GM12874 (cell line): ENCODE measurements around the gene TIAM1.

Experiments
- TF ChIP-seq, protein P1 (sequence below): IDR thresholded peaks from 2 replicates; pipeline ENCODE4 v1.5.1; 2011; ENCODE audit warnings: low read depth, mild to moderate bottlenecking, control low read depth, low read length, moderate library complexity; ENCODE audit not compliant: insufficient read depth

The TIAM1 gene

GRCh38 chr21:31330144-31330483 is 13.9 kb downstream of the TIAM1 start:
- TF ChIP-seq, protein P1, sequence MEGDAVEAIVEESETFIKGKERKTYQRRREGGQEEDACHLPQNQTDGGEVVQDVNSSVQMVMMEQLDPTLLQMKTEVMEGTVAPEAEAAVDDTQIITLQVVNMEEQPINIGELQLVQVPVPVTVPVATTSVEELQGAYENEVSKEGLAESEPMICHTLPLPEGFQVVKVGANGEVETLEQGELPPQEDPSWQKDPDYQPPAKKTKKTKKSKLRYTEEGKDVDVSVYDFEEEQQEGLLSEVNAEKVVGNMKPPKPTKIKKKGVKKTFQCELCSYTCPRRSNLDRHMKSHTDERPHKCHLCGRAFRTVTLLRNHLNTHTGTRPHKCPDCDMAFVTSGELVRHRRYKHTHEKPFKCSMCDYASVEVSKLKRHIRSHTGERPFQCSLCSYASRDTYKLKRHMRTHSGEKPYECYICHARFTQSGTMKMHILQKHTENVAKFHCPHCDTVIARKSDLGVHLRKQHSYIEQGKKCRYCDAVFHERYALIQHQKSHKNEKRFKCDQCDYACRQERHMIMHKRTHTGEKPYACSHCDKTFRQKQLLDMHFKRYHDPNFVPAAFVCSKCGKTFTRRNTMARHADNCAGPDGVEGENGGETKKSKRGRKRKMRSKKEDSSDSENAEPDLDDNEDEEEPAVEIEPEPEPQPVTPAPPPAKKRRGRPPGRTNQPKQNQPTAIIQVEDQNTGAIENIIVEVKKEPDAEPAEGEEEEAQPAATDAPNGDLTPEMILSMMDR = no peak

DNA sequence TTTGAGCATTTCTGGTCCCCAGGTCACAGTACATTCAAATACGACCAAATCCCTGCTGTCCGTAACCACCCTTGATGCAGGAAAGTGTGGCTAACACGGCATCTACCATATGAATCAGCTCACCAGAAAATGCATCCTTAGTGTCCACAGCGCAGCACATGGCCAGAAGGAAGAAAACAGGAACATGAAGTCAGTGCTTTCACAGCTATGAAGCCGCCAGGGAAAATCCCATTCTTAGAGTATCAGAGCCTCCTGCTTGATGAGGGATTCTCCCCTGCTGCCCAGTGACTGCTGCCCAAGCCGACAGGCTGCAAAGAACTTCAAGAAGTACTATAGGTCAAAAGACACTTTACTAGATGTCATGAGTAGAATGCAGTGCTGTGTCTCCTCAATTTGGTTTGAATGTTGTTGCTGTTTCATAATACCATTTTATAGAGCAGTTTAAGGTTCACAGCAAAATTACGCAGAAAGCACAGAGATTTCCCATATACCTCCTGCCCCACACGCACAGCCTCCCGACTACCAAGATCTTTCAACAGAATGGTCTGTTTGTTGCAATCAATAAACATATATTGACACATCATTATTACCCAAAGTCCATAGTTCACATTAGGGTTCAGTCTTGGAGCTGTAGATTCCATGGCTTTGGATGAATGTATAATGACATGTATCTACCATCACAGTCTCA is 14.5 kb downstream of the TIAM1 start:
- TF ChIP-seq, protein P1 = no peak

GRCh38 chr21:31326522-31327242 is 17.4 kb downstream of the TIAM1 start:
- TF ChIP-seq, protein P1 = no peak

- TF ChIP-seq, protein P1 = no peak
Measured at GRCh38 chr21:31318971-31319370, 25.1 kb downstream of the TIAM1 start.

DNA sequence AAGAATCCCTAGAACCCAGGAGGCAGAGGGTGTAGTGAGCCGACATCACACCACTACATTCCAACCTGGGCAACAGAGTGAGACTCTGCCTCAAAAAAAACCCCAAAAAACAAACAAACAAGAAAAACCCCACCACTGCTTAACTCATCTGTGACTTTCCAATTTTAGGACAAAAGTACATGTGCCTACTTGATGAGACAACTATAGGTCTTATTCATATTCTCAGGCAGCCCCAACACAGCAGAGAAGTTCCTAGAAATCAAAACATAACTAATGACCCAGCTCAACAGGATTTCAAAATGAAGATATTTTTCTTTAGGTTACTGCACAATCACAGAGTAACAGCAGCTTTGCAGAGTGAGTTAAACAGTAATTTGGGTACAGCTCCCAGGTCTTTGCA is 26.4 kb downstream of the TIAM1 start:
- TF ChIP-seq, protein P1 = no peak

DNA sequence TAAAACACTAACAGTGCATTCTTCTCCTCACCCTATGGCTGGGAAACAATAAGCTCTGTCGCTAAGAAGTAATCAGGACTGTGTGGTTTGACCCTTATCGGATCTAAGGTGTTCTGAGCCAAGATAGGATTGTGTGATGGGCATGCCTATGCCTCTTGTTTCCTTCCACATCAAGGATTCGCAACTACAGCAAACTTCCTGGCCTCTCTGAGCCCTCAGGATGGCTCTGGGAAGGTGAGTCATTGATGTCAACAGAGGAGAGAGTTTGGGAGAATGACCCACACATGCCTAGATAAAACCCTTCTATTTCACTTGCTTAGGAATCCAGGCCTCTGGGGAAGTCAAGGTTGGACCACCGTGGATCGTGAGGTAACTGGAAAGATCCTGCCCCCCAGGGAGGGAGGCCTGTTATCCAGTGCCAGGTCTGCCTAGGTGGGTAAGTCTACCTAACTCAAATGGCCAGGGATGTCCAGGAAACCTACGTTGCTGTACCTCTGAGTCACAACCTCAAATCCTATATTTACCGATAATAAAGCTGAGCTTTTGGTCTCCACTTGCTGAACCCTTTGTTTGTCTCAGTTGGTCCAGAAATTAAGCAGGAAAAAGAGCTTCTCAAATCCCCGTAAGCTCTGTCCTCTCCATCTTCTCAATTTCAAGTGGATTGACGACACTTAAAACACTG is 27.4 kb downstream of the TIAM1 start:
- TF ChIP-seq, protein P1 = no peak

DNA sequence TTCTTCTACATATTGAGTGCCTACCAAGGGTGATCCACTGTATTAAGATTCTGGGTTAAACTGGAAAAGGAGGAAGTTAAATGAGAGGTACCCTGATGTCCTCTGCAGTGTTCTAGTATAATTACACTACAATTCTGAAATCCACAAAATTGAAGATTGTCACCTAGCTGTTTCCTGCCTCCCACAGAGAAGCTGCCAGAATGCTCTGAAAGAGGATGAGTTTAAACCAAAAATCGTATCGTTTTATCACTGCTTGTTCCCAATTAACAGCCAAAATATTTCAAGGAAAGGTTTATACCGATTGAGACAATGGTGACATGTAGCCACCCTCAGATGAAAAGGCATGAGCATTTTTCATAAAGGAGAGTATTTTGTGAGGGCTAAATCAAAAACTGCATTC is 28.0 kb downstream of the TIAM1 start:
- TF ChIP-seq, protein P1 = no peak
